ENCODE data around the gene MICAL2.

The MICAL2 gene

GRCh38 chr11:12157241-12157661 lies 46.9 kb downstream of the MICAL2 start:
- no peak for DNase-seq

- DNase-seq: no peak
Observed at GRCh38 chr11:12158909-12159308, 48.5 kb downstream of the MICAL2 start.

GRCh38 chr11:12159351-12160099 lies 49.1 kb downstream of the MICAL2 start:
- no peak for DNase-seq

- DNase-seq: no peak
Observed at GRCh38 chr11:12160231-12160630, 49.8 kb downstream of the MICAL2 start.

- DNase-seq: no peak
Observed at GRCh38 chr11:12160680-12161079, 50.3 kb downstream of the MICAL2 start.

GRCh38 chr11:12161137-12161536 lies 50.7 kb downstream of the MICAL2 start:
- no peak for DNase-seq

GRCh38 chr11:12161603-12162350 lies 51.4 kb downstream of the MICAL2 start:
- no peak for DNase-seq

GRCh38 chr11:12162652-12163051 lies 52.3 kb downstream of the MICAL2 start:
- DNase-seq: no peak

- no peak for DNase-seq
Observed at GRCh38 chr11:12163181-12163941, 53.0 kb downstream of the MICAL2 start.

- no peak for DNase-seq
Observed at GRCh38 chr11:12164061-12165014, 53.9 kb downstream of the MICAL2 start.

- DNase-seq: no peak
Observed at GRCh38 chr11:12165237-12165875, 55.0 kb downstream of the MICAL2 start.

- DNase-seq: no peak
Observed at GRCh38 chr11:12166299-12167060, 56.1 kb downstream of the MICAL2 start.

GRCh38 chr11:12167061-12168000 lies 56.9 kb downstream of the MICAL2 start:
- no peak for DNase-seq

GRCh38 chr11:12168114-12168513 lies 57.7 kb downstream of the MICAL2 start:
- DNase-seq: no peak

GRCh38 chr11:12169822-12170221 lies 59.4 kb downstream of the MICAL2 start:
- DNase-seq: no peak

- no peak for DNase-seq
Observed at GRCh38 chr11:12170501-12170900, 60.1 kb downstream of the MICAL2 start.

- DNase-seq: no peak
Observed at GRCh38 chr11:12170984-12171383, 60.6 kb downstream of the MICAL2 start.

- no peak for DNase-seq
Observed at GRCh38 chr11:12171921-12172320, 61.5 kb downstream of the MICAL2 start.

GRCh38 chr11:12172493-12173013 lies 62.2 kb downstream of the MICAL2 start:
- DNase-seq: no peak

GRCh38 chr11:12173111-12173510 lies 62.7 kb downstream of the MICAL2 start:
- no peak for DNase-seq
